NT2/D1 (cell line): ENCODE data around the gene CAMK2A.

ENCODE experiments used
- SUZ12 ChIP-seq: IDR thresholded peaks from 2 replicates; pipeline ENCODE4 v1.6.1; 2011; ENCODE audit not compliant: insufficient read length, insufficient read depth; ENCODE audit errors: extremely low read depth
- YY1 ChIP-seq: IDR thresholded peaks from 2 replicates; pipeline ENCODE4 v1.6.1; 2011; ENCODE audit not compliant: insufficient read length, insufficient read depth
- ZNF274 ChIP-seq: IDR thresholded peaks from 2 replicates; pipeline ENCODE4 v1.6.1; 2011; ENCODE audit warnings: mild to moderate bottlenecking, low read depth, low read length

DNA sequence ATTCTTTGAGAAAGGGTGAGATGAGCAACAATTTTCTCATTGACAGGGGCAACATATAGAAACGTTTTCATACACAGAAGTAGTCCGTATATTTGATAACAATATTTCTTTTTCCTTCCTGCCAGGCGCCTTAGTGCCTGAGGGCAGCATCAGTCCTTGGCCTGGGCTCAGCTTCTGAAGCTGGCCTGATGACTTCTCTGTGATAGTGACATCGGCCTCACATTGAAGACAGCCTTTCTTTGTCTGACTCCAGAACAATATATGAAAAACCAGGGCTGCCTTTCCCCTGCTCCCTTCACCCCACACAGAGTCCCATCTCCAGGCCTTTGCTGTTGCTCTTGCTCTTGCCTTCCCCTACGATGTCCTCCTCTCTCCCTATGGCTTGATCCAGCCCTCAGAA is 43.8 kb upstream of the CAMK2A start:
- TF ChIP-seq YY1 = no peak
- no peak for TF ChIP-seq ZNF274
- no peak for TF ChIP-seq SUZ12
